Measurements from ENCODE around the gene CRYZL1.

The CRYZL1 gene

DNA sequence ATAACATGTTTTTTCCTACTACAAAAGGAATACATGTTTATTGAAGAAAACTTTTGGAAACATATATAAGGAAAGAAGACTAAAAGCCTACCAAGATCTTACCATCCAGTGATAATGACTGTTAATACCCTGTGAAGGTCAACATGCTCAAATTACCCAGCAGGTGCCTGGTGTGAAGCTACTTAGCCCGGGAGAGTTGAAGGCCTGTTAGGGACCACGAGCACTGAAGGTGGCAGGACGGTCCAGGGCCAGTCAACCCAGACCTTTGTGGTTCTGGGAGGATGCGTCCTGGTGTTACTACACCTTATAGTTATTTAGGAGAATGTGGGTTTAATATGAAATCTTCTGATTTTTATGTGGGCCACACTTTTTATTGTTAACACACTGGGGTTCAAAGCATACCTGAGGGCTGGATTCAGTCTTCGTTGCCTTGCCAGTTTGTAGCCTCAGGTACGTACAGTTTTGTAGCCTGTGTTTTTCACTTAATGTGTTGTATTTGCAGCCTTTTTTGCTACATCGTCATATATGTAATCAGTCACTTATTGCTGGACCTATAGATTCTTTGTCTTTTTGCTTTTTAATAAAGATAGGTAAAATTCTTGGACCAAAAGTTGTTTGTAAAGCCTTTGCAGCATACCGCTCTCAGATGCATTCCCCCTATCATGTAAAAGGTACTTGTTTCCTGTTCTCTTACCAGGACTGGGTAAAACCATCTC is 10.6 kb upstream of the CRYZL1 start:
- no peak overlapping the region for H3K4me3 ChIP-seq (ENCODE audit: low read depth, low read length)
- CTCF ChIA-PET, result interaction anchor here (1.1 to 1.4 kb wide), 2 partner anchors 29 to 246 kb away, joined by 3 to 4 read pairs; no protein-coding TSS in a partner anchor
- POLR2A ChIA-PET, result no interaction called here
- no peak for DNase-seq (ENCODE audit: low read depth, low spot score)
- TF ChIP-seq, protein P1, sequence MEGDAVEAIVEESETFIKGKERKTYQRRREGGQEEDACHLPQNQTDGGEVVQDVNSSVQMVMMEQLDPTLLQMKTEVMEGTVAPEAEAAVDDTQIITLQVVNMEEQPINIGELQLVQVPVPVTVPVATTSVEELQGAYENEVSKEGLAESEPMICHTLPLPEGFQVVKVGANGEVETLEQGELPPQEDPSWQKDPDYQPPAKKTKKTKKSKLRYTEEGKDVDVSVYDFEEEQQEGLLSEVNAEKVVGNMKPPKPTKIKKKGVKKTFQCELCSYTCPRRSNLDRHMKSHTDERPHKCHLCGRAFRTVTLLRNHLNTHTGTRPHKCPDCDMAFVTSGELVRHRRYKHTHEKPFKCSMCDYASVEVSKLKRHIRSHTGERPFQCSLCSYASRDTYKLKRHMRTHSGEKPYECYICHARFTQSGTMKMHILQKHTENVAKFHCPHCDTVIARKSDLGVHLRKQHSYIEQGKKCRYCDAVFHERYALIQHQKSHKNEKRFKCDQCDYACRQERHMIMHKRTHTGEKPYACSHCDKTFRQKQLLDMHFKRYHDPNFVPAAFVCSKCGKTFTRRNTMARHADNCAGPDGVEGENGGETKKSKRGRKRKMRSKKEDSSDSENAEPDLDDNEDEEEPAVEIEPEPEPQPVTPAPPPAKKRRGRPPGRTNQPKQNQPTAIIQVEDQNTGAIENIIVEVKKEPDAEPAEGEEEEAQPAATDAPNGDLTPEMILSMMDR (IDR thresholded peaks at IDR 0.05; ENCODE audit: insufficient read depth, low read length, missing control alignments), result no peak

- POLR2A ChIA-PET, result no interaction called here
- H3K4me3 ChIP-seq (ENCODE audit: low read depth, low read length), result no peak overlapping the region
- TF ChIP-seq, protein P1 (IDR thresholded peaks at IDR 0.05; ENCODE audit: insufficient read depth, low read length, missing control alignments), result no peak
- no peak for DNase-seq (ENCODE audit: low read depth, low spot score)
- CTCF ChIA-PET, result interaction anchor here (1.1 to 1.4 kb wide), 2 partner anchors 30 to 247 kb away, joined by 3 to 4 read pairs; no protein-coding TSS in a partner anchor
Observed at GRCh38 chr21:33650929-33651509, 9.5 kb upstream of the CRYZL1 start.

- TF ChIP-seq, protein P1 (IDR thresholded peaks at IDR 0.05; ENCODE audit: insufficient read depth, low read length, missing control alignments), result no peak
- POLR2A ChIA-PET, result no interaction called here
- CTCF ChIA-PET, result interaction anchor here (1.6 kb wide), 1 partner anchor 245 kb away, joined by 5 read pairs; no protein-coding TSS in a partner anchor
Observed at GRCh38 chr21:33650230-33650629, 8.7 kb upstream of the CRYZL1 start.

DNA sequence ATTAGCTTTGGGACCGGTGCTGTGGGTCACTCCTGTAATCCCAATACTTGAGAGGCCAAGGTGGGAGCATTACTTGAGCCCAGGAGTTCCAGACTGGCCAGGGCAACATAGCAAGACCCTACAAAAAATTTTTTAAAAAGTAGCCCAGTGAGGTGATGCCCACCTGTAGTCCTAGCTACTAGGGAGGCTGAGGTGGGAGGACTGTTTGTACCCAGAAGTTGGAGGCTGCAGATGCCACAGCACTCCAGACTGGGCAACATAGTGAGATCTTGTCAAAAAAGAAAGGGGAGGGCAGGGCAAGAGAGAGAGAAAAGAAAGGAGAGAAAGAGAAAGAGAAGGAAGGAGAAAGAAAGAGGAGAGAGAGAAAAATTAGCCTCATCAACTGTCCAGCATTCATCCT is 7.0 kb upstream of the CRYZL1 start:
- CTCF ChIA-PET, result interaction anchor here (1.6 kb wide), 1 partner anchor 247 kb away, joined by 5 read pairs; no protein-coding TSS in a partner anchor
- H3K4me3 ChIP-seq (ENCODE audit: low read depth, low read length), result no peak overlapping the region
- TF ChIP-seq, protein P1 (IDR thresholded peaks at IDR 0.05; ENCODE audit: insufficient read depth, low read length, missing control alignments), result no peak
- POLR2A ChIA-PET, result no interaction called here
- no peak for DNase-seq (ENCODE audit: low read depth, low spot score)

More at GRCh38 chr21:33650230-33650629, 8.7 kb upstream of the CRYZL1 start:
- H3K4me3 ChIP-seq (ENCODE audit: low read depth, low read length), result no peak overlapping the region
- DNase-seq (ENCODE audit: low read depth, low spot score), result no peak

DNA sequence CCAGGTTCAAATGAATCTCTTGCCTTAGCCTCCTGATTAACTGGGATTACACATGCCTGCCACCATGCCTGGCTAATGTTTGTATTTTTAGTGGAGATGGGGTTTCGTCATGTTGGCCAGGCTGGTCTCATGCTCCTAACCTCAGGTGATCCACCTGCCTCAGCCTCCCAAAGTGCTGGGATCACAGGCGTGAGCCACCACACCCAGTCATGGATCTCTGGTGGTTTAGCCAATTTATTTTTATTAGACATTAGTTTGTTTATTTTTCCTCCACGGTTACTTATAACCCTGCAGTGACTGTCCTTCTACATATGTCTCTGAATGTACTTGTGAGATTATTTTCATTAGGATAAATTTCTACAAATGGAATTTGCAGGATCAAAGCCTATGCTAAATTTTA is 6.0 kb upstream of the CRYZL1 start:
- no peak for DNase-seq (ENCODE audit: low read depth, low spot score)
- ChIA-PET CTCF (no interaction called here), POLR2A (no interaction called here)
- H3K4me3 ChIP-seq (ENCODE audit: low read depth, low read length), result no peak overlapping the region
- TF ChIP-seq, protein P1 (IDR thresholded peaks at IDR 0.05; ENCODE audit: insufficient read depth, low read length, missing control alignments), result no peak

DNA sequence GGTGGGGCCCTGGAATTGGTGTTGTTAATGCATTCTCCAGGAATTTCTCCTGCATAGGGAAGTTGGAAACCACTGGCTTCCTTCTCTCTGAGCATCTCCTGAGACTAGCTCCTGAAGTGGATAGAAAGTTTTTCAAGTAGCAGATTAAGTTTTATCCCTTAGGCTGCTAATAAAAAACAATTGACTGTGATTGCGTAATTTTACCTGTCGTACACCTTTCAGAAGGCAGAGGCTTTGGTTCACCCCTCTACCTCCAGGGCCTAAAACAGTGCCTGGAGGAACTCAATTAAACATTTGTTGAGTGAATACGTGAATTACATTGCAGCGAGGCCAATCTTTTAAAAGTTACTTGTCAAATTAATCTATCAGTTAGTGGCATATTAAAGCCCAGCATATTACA is 4.2 kb upstream of the CRYZL1 start:
- H3K4me3 ChIP-seq (ENCODE audit: low read depth, low read length), result no peak overlapping the region
- TF ChIP-seq, protein P1 (IDR thresholded peaks at IDR 0.05; ENCODE audit: insufficient read depth, low read length, missing control alignments), result no peak
- POLR2A ChIA-PET, result no interaction called here
- CTCF ChIA-PET, result interaction anchor here (1.4 to 1.5 kb wide), 2 partner anchors 249 to 256 kb away, joined by 5 to 8 read pairs; no protein-coding TSS in a partner anchor
- DNase-seq (ENCODE audit: low read depth, low spot score), result no peak
